ENCODE results near the gene NBAS. TPM values are rescaled to one million over a fixed set of nuclear protein-coding genes. Genes with fewer than 3 reads are reported as not detected.

Gene NBAS
- total and polyA plus RNA-seq, 10 of the 15 experiments (the other 5 are each of a cell fraction or from before 2014, with no cell fraction given), result 4.3 to 32.7 (median 20.8) TPM

- H3K9ac ChIP-seq (ENCODE audit: control insufficient read depth, insufficient read depth, low read length), result no peak overlapping the region
- H3K36me3 ChIP-seq (ENCODE audit: control insufficient read depth in 2 of 2, insufficient read depth in 2 of 2, low read length in 1 of 2), result peaks cover 0 to 9% of the 10 kb centered on the region in 2 experiments; a peak in 2 of 4 replicates
- H3K27ac ChIP-seq (ENCODE audit: control insufficient read depth, insufficient read depth), result no peak overlapping the region
- H3K4me1 ChIP-seq (ENCODE audit: control insufficient read depth, insufficient read depth, low read length), result no peaks in the 10 kb centered on the region
- DNase-seq (ENCODE audit: low read depth, low spot score) (no peak), FAIRE-seq (no peak), ATAC-seq (no peak)
- intact Hi-C loops (cut with micrococcal nuclease; ENCODE audit: unreplicated experiment) (no loop called here), in situ Hi-C loops (cut with MboI) (no loop called here)
- no peaks in the 10 kb centered on the region for H3K9me3 ChIP-seq (replicated peaks; ENCODE audit: control insufficient read depth, insufficient read depth, low read length)
- H2AFZ ChIP-seq (ENCODE audit: control insufficient read depth, low read depth, low read length), result no peak overlapping the region
- no peak overlapping the region for H3K4me2 ChIP-seq (ENCODE audit: control insufficient read depth, insufficient read depth)
- H4K20me1 ChIP-seq (ENCODE audit: control insufficient read depth, insufficient read depth), result no peaks in the 10 kb centered on the region
- no peak overlapping the region for H3K4me3 ChIP-seq
- ChIA-PET RAD21 (ENCODE audit: unreplicated experiment) (no interaction called here), SMC1A (ENCODE audit: uncharacterized antibody, unreplicated experiment) (interaction anchor here (0.6 kb wide), 1 partner anchor 646 kb away, joined by 5 read pairs; no protein-coding TSS in a partner anchor), POLR2A (no interaction called here), CTCF (no interaction called here)
- no peak for TF ChIP-seq E2F8 (IDR thresholded peaks at IDR 0.05; ENCODE audit: low read depth, partially characterized antibody)
- no peak for TF ChIP-seq MTA2 (IDR thresholded peaks at IDR 0.05; ENCODE audit: low read depth)
- TF ChIP-seq FOS (IDR thresholded peaks at IDR 0.05; ENCODE audit: borderline replicate concordance, extremely low read depth, insufficient read length), result no peak
- TF ChIP-seq ZBTB40 (IDR thresholded peaks at IDR 0.05; ENCODE audit: borderline replicate concordance), result no peak
- no peak for TF ChIP-seq PBX3 (IDR thresholded peaks at IDR 0.05; ENCODE audit: insufficient replicate concordance, low read depth, low read length)
- TF ChIP-seq NFYA (IDR thresholded peaks at IDR 0.05; ENCODE audit: borderline replicate concordance, low read depth, low read length), result no peak
- TF ChIP-seq ELK1 (IDR thresholded peaks at IDR 0.05; ENCODE audit: low read depth, low read length), result no peak
- no peak for TF ChIP-seq ASH2L (IDR thresholded peaks at IDR 0.05; ENCODE audit: borderline replicate concordance, low read depth)
- no peak for TF ChIP-seq SUPT20H (IDR thresholded peaks at IDR 0.05; ENCODE audit: borderline replicate concordance, control insufficient read depth, low read depth, low read length)
- TF ChIP-seq CREM (IDR thresholded peaks at IDR 0.05; ENCODE audit: low read depth), result no peak
- TF ChIP-seq DPF2 (IDR thresholded peaks at IDR 0.05), result no peak
- TF ChIP-seq KAT2A (conservative IDR thresholded peaks at IDR 0.05; ENCODE audit: control insufficient read depth, low read depth, low read length), result no peak
- no peak for TF ChIP-seq RCOR1 (conservative IDR thresholded peaks at IDR 0.05; ENCODE audit: low read depth, low read length)
- BruUV-seq (replicated peaks), result no TSS peak
- H3K79me2 ChIP-seq (ENCODE audit: control insufficient read depth, insufficient read depth, low read length), result no peaks in the 10 kb centered on the region
- 94% methylated on average over 3 of the region's 3 CpGs for WGBS (ENCODE audit: insufficient coverage, insufficient replicate concordance, low lambda C conversion rate, missing lambda C conversion rate)
- no peaks in the 10 kb centered on the region for H3K27me3 ChIP-seq (replicated peaks in 1 of 2; ENCODE audit: control insufficient read depth in 2 of 2, insufficient read depth in 2 of 2, low read length in 1 of 2)
These were observed 56.1 kb downstream of the NBAS start for GRCh38 chr2:15504882-15505663.

All from GM12878 (cell line).